Peyer's patch (tissue), 4 donors: Measurements from ENCODE around the gene OSBPL9.

Source experiments
- CTCF ChIP-seq, 6 experiments: fragments of 450-650 bp in 4 of 6; fragments of 200-600 bp in 2 of 6; sonication (generic) in 1 of 6; IDR thresholded peaks; one replicate each; pipeline ENCODE4 v1.5.1; 2017 to 2019; ENCODE audit warnings: antibody characterized with exemption in 6 of 6, mild to moderate bottlenecking in 3 of 6, moderate library complexity in 1 of 6
- POLR2A ChIP-seq, 2 donors: fragments of 450-650 bp; IDR thresholded peaks; one replicate each; pipeline ENCODE4 v1.5.1; 2017; ENCODE audit warnings: antibody characterized with exemption in 2 of 2, mild to moderate bottlenecking in 2 of 2, moderate library complexity in 2 of 2

- TF ChIP-seq CTCF (IDR thresholded peaks at IDR 0.05) (no peak), POLR2A (IDR thresholded peaks at IDR 0.05) (no peak)
Observed at GRCh38 chr1:51616490-51616889, 402 bp upstream of the OSBPL9 start.
